Measurements from ENCODE around the gene BTF3L4. TPM values are rescaled to one million over a fixed set of nuclear protein-coding genes. Genes with fewer than 3 reads are reported as not detected.
A peak's percentile ranks its signal among the peaks of the same experiment; 100 is the strongest.
"Not testable (repeated sequence)": the region's sequence is repeated elsewhere in the genome, so short reads cannot be mapped to it uniquely, and the experiment has no call there.

BTF3L4 gene
- total RNA-seq, 1 experiment from 2014 or later: 65.6 TPM

GRCh38 chr1:52026278-52026677 lies 29.8 kb upstream of the BTF3L4 start:
- POLR2A ChIA-PET: no interaction called here
- in situ Hi-C loops (cut with HindIII; ENCODE audit: low pct_unique_long_range_greater_than_20kb, low sequenced_read_pairs) (no loop called here), intact Hi-C loops (cut with micrococcal nuclease; ENCODE audit: unreplicated experiment) (no loop called here)
- CTCF ChIA-PET: no interaction called here
- Histone ChIP-seq H3K36me3 (ENCODE audit: control insufficient read depth, insufficient read depth, low read length) (peaks cover 3% of the 10 kb centered on the region; the same call in 1 of the 2 replicates), H3K27ac (ENCODE audit: low read length) (no peak overlapping the region), H3K4me1 (ENCODE audit: control insufficient read depth, insufficient read depth, low read length) (no peaks in the 10 kb centered on the region), H3K4me3 (ENCODE audit: low read depth in 2 of 2, low read length in 2 of 2) (no peak overlapping the region), H3K27me3 (ENCODE audit: control insufficient read depth, insufficient read depth, low read length) (no peaks in the 10 kb centered on the region), H3K9me3 (ENCODE audit: control insufficient read depth, insufficient read depth, low read depth, low read length) (no peaks in the 10 kb centered on the region)
- no TSS peak for BruUV-seq (replicated peaks)
- DNase-seq (ENCODE audit: low read depth, low spot score) (no peak), ATAC-seq (no peak)
- no peak for TF ChIP-seq POLR2AphosphoS5 (IDR thresholded peaks at IDR 0.05; ENCODE audit: low read depth, low read length)
- TF ChIP-seq, protein P1, sequence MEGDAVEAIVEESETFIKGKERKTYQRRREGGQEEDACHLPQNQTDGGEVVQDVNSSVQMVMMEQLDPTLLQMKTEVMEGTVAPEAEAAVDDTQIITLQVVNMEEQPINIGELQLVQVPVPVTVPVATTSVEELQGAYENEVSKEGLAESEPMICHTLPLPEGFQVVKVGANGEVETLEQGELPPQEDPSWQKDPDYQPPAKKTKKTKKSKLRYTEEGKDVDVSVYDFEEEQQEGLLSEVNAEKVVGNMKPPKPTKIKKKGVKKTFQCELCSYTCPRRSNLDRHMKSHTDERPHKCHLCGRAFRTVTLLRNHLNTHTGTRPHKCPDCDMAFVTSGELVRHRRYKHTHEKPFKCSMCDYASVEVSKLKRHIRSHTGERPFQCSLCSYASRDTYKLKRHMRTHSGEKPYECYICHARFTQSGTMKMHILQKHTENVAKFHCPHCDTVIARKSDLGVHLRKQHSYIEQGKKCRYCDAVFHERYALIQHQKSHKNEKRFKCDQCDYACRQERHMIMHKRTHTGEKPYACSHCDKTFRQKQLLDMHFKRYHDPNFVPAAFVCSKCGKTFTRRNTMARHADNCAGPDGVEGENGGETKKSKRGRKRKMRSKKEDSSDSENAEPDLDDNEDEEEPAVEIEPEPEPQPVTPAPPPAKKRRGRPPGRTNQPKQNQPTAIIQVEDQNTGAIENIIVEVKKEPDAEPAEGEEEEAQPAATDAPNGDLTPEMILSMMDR (IDR thresholded peaks at IDR 0.05): no peak
- no peak for TF ChIP-seq SIN3A (IDR thresholded peaks at IDR 0.05; ENCODE audit: borderline replicate concordance, insufficient read depth, low read depth, low read length)

DNA sequence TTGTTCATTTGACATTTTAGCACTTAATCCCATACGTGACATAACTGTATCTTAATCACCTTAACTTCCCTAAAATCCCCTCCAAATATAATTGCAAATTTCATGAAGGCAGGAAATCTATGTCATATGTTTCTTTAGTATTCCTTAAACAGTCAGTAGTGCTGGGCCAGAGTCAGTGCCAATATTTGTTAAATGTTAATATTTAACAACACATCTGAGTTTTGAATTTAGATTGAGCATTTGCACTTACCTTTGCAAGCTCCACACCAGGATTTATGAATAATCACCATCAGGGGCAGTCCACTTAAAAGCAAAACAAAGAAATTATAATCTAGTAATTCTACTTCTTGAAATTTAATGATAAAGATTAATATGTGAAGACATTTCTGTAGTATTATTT lies 27.8 kb upstream of the BTF3L4 start:
- ChIA-PET POLR2A (no interaction called here), CTCF (no interaction called here)
- Histone ChIP-seq H3K36me3 (ENCODE audit: control insufficient read depth, insufficient read depth, low read length) (peaks cover 3% of the 10 kb centered on the region), H3K4me1 (ENCODE audit: control insufficient read depth, insufficient read depth, low read length) (peaks cover 5% of the 10 kb centered on the region; the same call in 1 of the 2 replicates), H3K27me3 (ENCODE audit: control insufficient read depth, insufficient read depth, low read length) (no peaks in the 10 kb centered on the region), H3K4me3 (ENCODE audit: low read depth in 2 of 2, low read length in 2 of 2) (no peak overlapping the region), H3K9me3 (ENCODE audit: control insufficient read depth, insufficient read depth, low read depth, low read length) (no peaks in the 10 kb centered on the region), H3K27ac (ENCODE audit: low read length) (no peak overlapping the region)
- in situ Hi-C loops (cut with HindIII; ENCODE audit: low pct_unique_long_range_greater_than_20kb, low sequenced_read_pairs): no loop called here
- TF ChIP-seq POLR2AphosphoS5 (IDR thresholded peaks at IDR 0.05; ENCODE audit: low read depth, low read length): no peak
- intact Hi-C loops (cut with micrococcal nuclease; ENCODE audit: unreplicated experiment): no loop called here
- ATAC-seq (no peak), DNase-seq (ENCODE audit: low read depth, low spot score) (no peak)
- no TSS peak for BruUV-seq (replicated peaks)

DNA sequence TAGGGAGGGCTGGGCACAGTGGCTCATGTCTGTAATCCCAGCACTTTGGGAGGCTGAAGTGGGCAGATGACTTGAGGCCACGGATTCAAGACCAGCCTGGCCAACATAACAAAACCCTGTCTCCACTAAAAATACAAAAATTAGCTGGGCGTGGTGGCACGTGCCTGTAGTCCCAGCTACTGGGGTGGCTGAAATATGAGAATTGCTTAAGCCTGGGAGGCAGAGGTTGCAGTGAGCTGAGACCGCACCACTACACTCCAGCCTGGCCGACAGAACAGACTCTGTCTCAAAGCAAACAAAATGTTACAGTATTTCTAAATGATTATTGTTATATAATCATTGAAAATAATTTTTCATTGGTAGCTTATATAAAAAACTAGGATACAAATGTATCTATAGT lies 27.3 kb upstream of the BTF3L4 start:
- H3K27ac ChIP-seq (ENCODE audit: low read length); H3K4me1 ChIP-seq (ENCODE audit: control insufficient read depth, insufficient read depth, low read length); H3K36me3 ChIP-seq (ENCODE audit: control insufficient read depth, insufficient read depth, low read length); H3K9me3 ChIP-seq (ENCODE audit: control insufficient read depth, insufficient read depth, low read depth, low read length); H3K27me3 ChIP-seq (ENCODE audit: control insufficient read depth, insufficient read depth, low read length); DNase-seq (ENCODE audit: low read depth, low spot score); in situ Hi-C loops (cut with HindIII; ENCODE audit: low pct_unique_long_range_greater_than_20kb, low sequenced_read_pairs); CTCF ChIA-PET; BruUV-seq (replicated peaks); ATAC-seq; intact Hi-C loops (cut with micrococcal nuclease; ENCODE audit: unreplicated experiment); H3K4me3 ChIP-seq (ENCODE audit: low read depth in 2 of 2, low read length in 2 of 2): not testable (repeated sequence)
- POLR2A ChIA-PET: interaction anchor here (1.1 kb wide), 1 partner anchor 27 kb away, joined by 4 read pairs; the partner anchor contains the start of gene TXNDC12

DNA sequence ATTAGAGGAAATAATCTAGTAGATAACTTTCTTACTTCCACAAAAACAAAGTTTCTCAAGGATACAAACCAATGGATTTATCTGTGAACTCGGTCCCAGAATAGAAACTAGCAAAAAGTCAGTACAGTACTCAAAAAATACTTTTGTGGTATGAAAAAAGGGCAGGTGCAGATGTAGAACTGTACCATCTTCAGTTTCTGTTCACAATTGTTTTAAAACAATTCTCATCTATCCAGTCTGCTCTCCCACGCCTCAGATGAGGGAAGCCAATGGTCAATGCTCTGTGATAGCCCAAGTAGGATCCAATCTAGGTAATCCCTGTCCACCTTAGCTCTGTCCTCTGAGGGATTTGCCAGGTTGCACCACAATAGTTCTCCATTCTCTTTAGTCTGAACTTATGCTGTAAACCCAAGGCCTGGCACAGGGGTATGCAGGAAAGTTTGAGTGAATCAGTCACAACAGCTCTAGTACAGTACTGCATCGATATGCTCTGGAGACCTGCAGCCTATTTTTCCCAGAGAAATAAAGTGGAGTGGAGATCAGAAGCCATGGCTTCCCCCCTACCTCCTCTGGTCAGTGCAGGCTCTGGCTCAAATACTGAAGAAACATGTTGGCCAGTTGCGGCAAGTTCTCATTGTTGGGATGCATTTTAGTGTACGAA lies 23.8 kb upstream of the BTF3L4 start:
- TF ChIP-seq, protein P2, sequence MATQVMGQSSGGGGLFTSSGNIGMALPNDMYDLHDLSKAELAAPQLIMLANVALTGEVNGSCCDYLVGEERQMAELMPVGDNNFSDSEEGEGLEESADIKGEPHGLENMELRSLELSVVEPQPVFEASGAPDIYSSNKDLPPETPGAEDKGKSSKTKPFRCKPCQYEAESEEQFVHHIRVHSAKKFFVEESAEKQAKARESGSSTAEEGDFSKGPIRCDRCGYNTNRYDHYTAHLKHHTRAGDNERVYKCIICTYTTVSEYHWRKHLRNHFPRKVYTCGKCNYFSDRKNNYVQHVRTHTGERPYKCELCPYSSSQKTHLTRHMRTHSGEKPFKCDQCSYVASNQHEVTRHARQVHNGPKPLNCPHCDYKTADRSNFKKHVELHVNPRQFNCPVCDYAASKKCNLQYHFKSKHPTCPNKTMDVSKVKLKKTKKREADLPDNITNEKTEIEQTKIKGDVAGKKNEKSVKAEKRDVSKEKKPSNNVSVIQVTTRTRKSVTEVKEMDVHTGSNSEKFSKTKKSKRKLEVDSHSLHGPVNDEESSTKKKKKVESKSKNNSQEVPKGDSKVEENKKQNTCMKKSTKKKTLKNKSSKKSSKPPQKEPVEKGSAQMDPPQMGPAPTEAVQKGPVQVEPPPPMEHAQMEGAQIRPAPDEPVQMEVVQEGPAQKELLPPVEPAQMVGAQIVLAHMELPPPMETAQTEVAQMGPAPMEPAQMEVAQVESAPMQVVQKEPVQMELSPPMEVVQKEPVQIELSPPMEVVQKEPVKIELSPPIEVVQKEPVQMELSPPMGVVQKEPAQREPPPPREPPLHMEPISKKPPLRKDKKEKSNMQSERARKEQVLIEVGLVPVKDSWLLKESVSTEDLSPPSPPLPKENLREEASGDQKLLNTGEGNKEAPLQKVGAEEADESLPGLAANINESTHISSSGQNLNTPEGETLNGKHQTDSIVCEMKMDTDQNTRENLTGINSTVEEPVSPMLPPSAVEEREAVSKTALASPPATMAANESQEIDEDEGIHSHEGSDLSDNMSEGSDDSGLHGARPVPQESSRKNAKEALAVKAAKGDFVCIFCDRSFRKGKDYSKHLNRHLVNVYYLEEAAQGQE (IDR thresholded peaks at IDR 0.05; ENCODE audit: insufficient read depth in 1 of 2, low read depth in 2 of 2, low read length in 1 of 2): no peak
- no peak for TF ChIP-seq POLR2AphosphoS5 (IDR thresholded peaks at IDR 0.05; ENCODE audit: low read depth, low read length)
- TF ChIP-seq, protein P1 (IDR thresholded peaks at IDR 0.05): no peak
- no peak for TF ChIP-seq TCF7L2 (IDR thresholded peaks at IDR 0.05; ENCODE audit: low read depth, low read length)
- no peak for TF ChIP-seq SIN3A (IDR thresholded peaks at IDR 0.05; ENCODE audit: borderline replicate concordance, insufficient read depth, low read depth, low read length)
- Histone ChIP-seq H3K9me3 (ENCODE audit: control insufficient read depth, insufficient read depth, low read depth, low read length) (no peaks in the 10 kb centered on the region), H3K4me3 (ENCODE audit: low read depth in 2 of 2, low read length in 2 of 2) (peak overlapping the region; percentile 73 to 92), H3K4me1 (ENCODE audit: control insufficient read depth, insufficient read depth, low read length) (peaks cover 12% of the 10 kb centered on the region), H3K36me3 (ENCODE audit: control insufficient read depth, insufficient read depth, low read length) (no peaks in the 10 kb centered on the region; the same call in 1 of the 2 replicates), H3K27me3 (ENCODE audit: control insufficient read depth, insufficient read depth, low read length) (no peaks in the 10 kb centered on the region), H3K27ac (ENCODE audit: low read length) (peak overlapping the region; percentile 87)
- BruUV-seq (replicated peaks): no TSS peak
- intact Hi-C loops (cut with micrococcal nuclease; ENCODE audit: unreplicated experiment): no loop called here
- ChIA-PET CTCF (no interaction called here), POLR2A (no interaction called here)
- in situ Hi-C loops (cut with HindIII; ENCODE audit: low pct_unique_long_range_greater_than_20kb, low sequenced_read_pairs): no loop called here
- ATAC-seq (no peak; the same call in none of the 2 replicates), DNase-seq (ENCODE audit: low read depth, low spot score) (no peak)
